Raji (cell line): ENCODE data around the gene TAS1R3.

Experiments
- POLR2A ChIP-seq: IDR thresholded peaks from 2 replicates; pipeline ENCODE4 v1.6.1; 2011; ENCODE audit warnings: low read depth, low read length, control low read depth; ENCODE audit not compliant: insufficient read depth

The TAS1R3 gene

GRCh38 chr1:1311107-1312104, 19.7 kb upstream of the TAS1R3 start:
- TF ChIP-seq POLR2A: no peak

GRCh38 chr1:1312450-1313314, 18.4 kb upstream of the TAS1R3 start:
- TF ChIP-seq POLR2A: no peak

- TF ChIP-seq POLR2A: no peak
Observed at GRCh38 chr1:1313500-1314236, 17.4 kb upstream of the TAS1R3 start.

GRCh38 chr1:1314237-1314586, 16.9 kb upstream of the TAS1R3 start:
- TF ChIP-seq POLR2A: no peak

GRCh38 chr1:1314678-1315335, 16.3 kb upstream of the TAS1R3 start:
- TF ChIP-seq POLR2A: no peak

GRCh38 chr1:1315435-1315954, 15.6 kb upstream of the TAS1R3 start:
- no peak for TF ChIP-seq POLR2A

- no peak for TF ChIP-seq POLR2A
Observed at GRCh38 chr1:1317420-1317819, 13.7 kb upstream of the TAS1R3 start.

GRCh38 chr1:1318131-1318652, 12.9 kb upstream of the TAS1R3 start:
- TF ChIP-seq POLR2A: no peak

GRCh38 chr1:1318777-1319645, 12.1 kb upstream of the TAS1R3 start:
- TF ChIP-seq POLR2A: no peak

- 0 out of 2 replicates have a peak, but pooled peaks have one; percentile 0 for TF ChIP-seq POLR2A
Observed at GRCh38 chr1:1319646-1319941, 11.5 kb upstream of the TAS1R3 start.

- TF ChIP-seq POLR2A: no peak
Observed at GRCh38 chr1:1320666-1321448, 10.2 kb upstream of the TAS1R3 start.

GRCh38 chr1:1321477-1321876, 9.6 kb upstream of the TAS1R3 start:
- TF ChIP-seq POLR2A: no peak

GRCh38 chr1:1322418-1322817, 8.7 kb upstream of the TAS1R3 start:
- no peak for TF ChIP-seq POLR2A
